Subcutaneous preadipocyte (primary cell): ENCODE measurements around the gene ELAVL2. TPM values are rescaled to one million over a fixed set of nuclear protein-coding genes. Genes with fewer than 3 reads are reported as not detected.

Experiments
- total RNA-seq: library from RNA; depleted of rRNA; stranded (reverse); fragments of >200 nt; gene quantifications from 2 replicates; pipeline ENCODE4 v1.2.3, GENCODE V29; 2012

ELAVL2 gene
- under 0.01 TPM in 1 of 2 replicates, not detected in the other for total RNA-seq

GRCh38 chr9:23826120-23826629 is at the start of gene ELAVL2:
Gene ELAVL2, minus strand, starts transcription at chr9:23826240. Its CDS starts 64,006 bp downstream, at chr9:23762234.

